ENCODE measurements around the gene STK17A.
A peak's percentile ranks its signal among the peaks of the same experiment; 100 is the strongest.

STK17A gene
- 223 to 293 (median 244) reads per million in 4 experiments for total RNA-seq

DNA sequence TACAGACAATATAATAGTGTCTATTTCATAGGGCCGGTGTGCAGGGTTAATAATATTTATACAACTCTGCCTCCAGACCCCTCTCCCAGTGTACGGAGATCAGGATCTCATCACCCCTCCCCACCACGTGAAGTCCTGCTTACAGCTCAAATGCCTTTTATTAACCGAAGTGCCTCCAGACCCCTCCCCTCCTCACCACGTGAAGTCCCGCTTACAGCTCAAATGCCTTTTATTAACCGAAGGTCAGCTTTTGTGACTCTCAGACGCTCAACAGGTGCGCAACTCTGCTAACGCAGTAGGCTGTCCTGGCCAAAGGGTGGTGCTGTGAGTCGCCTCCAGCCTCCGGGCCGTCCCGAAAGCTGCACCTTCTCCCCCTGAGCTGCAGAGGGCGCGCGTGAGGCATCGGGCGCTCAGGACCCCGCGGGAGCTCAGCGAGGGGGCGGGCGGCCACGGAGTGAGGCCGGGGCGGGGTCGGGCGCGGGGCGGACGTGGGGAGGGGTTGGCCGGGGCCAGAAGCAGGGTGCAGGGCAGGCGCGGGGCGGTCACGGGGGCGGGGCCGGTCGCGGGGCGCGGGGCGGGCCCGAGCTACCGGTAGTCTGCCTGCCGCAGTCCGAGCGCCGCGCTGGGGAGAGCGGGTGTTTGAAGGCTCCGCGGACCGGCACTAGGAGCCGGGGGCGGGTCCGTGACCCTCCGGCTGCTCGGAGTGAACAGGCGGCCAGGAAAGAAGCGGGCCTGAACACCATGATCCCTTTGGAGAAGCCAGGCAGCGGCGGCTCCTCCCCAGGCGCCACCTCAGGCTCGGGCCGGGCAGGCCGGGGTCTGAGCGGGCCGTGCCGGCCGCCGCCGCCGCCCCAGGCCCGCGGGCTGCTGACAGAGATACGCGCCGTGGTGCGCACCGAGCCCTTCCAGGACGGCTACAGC lies at the start of gene STK17A:
Gene STK17A, plus strand, starts transcription at position 606 of the 921 bp plus-strand sequence. Its CDS starts 136 bp downstream, at position 742.
- peak; percentile 90 for DNase-seq

DNA sequence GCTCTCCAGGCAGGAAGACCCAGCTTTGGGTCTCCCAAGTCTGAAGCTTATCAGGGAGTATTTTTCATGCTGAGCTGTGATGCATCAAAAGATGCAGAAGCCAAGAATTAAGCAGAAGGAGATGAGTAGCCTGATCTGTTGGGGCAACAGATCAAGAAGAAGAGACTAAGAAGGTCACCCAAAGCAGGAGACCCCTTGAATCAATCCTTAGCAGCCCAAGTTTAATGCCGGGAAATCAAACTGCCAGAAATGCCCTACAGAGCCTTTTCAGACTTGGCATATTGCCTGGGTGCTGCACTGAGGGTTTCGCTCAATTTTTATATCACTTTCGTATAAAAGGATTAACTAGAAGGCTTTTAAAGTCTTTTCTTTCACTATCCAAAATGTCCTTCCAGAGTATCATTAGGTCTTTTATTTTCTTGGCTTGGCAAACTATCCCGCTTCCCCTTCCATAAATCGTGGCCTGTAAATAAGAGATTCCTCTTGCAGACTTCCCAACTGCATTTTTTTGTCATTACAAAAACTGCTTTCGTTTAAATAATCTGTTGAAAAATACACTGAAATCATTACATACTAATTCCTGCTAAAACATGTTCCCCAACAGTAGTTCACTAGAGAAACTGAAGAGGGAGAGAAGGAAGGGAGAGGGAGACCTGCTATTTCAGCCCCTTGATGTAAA lies 49.0 kb upstream of the STK17A start:
- no peak for DNase-seq

DNA sequence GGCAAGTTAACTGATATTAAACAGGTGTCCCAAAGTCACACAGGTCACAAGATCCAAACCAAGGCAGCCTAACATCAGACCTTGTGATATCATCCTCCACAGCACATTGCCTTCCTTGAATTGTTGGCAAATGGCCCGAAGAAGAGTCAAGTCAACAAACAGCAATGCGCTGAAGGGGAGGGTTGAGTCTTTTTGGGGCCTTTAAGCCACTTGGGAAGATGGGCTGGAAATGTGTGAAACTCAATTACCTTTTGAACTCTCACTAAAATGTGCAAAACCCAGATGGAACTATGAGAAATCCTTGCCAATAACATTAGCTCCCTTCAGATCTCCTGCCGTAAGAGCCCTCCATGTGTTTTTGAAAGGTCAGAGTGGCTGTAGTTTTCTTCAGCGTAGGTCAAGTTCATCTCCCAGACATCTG lies 47.9 kb upstream of the STK17A start:
- no peak for DNase-seq

DNA sequence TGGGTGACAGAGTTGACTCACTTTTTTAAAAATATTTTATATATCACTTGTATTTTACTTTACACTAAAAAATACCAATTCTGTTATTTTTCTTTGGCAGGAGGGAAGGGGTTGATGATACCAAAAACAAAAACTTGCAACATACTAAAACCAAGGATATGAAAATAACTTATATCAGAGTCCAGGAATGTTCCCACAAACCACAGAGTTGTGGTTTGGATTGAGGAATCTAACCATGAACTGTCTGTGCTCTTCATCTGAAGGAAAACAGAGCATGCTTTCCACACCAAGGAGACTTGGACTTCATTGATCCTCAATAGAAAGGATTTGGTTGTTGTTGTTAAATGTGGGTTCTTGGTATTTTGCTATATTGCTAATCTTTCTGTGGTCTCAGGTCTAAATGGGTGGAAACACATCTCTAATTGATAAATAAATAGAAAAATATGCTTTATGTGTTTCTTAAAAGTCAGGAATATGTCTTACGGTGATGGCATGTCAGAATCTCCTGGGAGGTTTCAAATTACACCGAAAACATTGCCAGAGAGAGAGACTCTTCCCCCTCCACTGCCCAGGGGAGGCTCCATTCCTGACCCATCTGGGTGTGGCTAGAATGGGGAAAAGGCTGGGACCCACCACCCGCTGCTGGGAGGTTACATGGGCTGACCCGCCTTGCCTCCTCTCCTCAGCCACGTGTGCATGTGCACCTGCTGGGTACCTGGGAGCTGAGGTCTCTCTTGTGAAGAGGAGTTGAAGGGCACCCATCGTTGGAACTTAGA lies 46.9 kb upstream of the STK17A start:
- DNase-seq: no peak

DNA sequence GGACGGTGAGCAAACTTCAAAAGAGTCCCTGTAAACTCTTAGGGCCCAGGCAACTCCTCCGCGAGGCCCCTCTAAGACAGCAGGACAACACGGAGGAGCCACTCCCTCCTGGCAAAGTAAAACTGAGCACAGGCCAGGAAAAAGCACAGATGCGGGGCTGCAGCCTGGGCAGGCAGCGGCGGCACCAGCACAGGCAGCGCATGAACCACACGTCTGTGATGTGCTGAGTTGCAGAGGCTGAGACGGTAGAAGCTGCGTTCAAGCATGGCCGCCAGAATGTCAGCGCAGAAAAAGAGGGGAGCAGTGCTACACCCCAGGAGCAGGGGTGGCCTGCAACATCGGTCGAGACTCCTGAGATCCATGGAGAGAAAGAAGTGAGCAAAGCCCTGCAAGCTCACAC lies 46.1 kb upstream of the STK17A start:
- DNase-seq: no peak

DNA sequence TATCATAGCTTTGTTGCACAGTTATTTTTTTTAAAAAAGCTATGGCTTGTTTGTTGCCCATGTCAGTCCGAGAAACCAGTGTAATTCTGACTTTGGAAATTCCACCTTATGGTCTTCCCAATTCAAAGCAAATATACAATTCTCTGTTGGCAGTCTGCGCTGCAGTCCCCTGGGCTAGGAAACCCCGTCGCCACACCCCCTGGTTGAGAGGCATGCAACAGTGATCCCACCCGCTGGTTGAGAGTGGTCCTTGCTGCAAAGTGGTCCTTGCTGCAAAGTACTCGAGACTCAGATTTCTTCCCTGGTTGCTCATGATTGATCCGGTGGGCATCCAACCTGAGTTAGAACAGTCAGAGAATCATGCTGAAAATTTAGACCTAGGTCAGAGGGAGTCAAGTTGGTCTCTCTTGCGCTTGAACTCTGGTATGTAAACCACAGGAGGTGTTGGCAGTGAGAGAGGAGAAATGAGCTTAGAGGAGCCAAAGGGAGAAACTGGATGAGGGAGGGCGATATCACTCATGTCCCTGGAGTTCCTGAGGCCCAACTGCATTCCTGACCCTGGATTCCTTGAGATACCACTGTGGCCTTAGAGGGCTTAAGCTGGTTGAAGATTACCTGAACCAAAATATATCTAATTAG lies 45.0 kb upstream of the STK17A start:
- no peak for DNase-seq

DNA sequence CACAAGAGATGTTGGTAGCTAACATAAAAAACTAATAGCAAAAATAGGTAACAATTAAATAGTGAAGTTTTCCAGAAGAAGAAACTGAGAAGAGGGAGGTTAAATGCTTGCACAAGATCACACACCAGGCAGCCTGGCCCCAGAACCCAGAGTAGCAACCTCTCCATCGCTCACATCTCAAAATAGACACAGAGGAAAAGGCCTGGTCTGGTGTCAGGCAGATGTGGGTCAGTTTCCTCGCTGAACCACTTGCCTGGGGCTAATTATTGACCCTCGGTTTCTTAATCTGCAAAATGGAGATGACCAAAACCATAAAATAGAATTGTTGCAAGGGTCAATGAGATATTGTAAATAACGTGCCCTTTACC lies 44.5 kb upstream of the STK17A start:
- DNase-seq: no peak

DNA sequence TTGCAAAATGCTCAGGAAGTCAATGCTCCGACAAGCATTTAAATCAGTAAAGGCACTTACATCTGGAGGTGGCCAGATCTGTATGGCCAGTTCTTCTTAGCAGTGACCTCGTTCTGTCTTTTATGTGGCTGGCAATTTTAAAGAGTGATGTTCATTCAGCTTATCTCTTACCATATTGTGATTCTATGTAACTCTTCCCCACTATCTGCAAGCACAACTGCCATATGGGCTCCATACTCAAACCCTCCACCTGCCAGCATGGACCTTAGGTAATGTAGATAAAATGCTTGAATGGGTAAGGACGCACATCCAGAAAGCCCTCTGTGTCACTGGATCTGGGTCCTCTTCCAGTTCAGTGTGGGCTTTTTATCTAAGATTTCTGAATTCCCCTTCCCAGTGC lies 42.4 kb upstream of the STK17A start:
- no peak for DNase-seq

DNA sequence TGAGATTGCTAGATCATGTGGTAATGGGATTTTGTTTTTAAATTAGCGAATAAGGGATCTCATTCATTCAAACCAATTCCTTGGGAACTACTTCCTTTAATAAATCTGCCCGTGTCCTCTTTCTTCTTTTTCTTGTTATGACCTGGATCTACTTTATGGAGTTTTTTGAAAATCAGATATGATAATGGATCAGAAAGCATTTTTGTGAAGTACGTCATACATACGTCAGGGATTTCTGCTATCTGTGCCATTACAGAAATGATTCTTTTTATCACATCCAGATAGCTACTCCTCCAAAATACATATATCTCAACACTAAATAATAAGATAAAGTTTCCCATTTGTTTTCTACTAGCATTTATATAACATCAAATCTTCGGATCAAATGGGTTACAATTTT lies 40.2 kb upstream of the STK17A start:
- DNase-seq: no peak

DNA sequence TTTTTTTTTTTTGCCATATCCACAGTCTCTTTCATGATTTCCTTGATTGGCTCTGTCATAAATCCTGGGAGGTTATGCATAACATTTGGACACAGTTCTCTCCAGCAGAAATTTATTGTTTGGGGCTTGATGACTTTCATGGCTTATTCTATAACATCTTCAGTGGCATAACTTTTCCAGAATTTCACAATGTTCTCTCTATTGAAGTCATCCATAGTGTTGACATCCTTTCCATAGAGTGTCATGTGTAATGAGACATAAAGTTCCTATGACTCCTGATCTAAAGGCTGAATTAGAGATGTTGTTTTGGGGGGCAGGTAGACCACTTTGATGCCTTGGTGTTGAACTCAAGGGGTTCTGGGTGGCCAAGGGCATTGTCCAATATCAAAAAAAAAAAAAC lies 36.7 kb upstream of the STK17A start:
- DNase-seq: no peak

DNA sequence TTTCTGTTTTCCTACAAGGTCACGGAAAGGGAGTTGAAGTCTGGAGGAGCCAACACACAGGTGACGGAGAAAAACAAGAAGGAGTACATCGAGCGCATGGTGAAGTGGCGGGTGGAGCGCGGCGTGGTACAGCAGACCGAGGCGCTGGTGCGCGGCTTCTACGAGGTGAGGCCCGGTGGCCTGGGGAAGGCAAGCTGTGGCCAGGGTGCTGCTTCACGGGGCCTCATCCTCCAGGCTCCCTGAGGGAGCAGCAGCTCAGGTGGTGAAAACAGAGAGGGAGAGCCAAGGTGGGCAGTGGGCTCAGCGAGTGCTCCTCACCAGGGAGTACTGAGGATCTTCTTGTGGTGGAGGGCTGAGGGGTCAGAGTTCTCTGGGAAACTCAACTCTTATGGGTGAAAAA lies 32.5 kb upstream of the STK17A start:
- DNase-seq: no peak

DNA sequence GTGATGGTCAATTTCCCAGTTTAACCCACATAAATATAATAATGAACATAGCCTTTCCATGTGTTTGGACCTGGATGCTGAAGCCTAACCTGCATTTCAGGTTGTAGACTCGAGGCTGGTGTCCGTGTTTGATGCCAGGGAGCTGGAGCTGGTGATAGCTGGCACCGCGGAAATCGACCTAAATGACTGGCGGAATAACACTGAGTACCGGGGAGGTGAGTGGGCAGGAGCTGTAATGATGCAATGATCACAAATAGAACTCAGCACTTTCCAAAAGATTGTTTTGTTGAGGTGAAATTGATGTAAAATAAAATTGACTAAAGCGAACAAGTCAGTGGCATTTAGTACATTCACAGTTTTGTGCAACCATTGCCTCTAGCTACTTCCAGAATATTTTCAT lies 30.8 kb upstream of the STK17A start:
- no peak for DNase-seq

DNA sequence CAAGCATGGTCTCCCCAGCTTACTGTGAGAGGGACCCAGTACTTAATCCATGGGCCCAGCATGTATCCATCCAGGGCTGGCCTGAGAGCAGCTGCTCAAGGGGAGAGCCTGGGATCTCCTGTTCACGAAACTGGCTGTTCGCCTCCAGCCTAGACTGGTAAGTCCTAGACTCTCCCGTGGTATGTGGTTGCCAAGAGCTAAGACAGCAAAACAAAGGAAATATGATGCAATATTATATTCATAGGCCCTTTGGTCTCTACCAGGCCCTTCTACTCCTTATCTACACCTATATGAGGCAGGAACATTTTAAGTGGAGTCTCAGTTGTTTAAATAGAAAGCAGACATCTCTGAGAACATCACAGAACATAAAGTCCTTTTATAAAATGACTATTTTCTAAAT lies 28.9 kb upstream of the STK17A start:
- no peak for DNase-seq

DNA sequence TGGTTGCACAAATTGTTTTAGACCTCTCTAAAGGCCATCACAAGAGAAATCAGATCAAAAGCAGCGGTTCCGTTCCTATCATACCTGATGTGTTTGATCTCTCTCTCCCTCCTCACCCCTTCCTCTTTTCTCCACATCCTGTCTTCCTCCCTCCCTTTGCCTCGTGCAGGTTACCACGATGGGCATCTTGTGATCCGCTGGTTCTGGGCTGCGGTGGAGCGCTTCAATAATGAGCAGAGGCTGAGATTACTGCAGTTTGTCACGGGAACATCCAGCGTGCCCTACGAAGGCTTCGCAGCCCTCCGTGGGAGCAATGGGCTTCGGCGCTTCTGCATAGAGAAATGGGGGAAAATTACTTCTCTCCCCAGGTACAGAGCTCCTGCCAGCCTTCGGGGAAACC lies 28.5 kb upstream of the STK17A start:
- no peak for DNase-seq

DNA sequence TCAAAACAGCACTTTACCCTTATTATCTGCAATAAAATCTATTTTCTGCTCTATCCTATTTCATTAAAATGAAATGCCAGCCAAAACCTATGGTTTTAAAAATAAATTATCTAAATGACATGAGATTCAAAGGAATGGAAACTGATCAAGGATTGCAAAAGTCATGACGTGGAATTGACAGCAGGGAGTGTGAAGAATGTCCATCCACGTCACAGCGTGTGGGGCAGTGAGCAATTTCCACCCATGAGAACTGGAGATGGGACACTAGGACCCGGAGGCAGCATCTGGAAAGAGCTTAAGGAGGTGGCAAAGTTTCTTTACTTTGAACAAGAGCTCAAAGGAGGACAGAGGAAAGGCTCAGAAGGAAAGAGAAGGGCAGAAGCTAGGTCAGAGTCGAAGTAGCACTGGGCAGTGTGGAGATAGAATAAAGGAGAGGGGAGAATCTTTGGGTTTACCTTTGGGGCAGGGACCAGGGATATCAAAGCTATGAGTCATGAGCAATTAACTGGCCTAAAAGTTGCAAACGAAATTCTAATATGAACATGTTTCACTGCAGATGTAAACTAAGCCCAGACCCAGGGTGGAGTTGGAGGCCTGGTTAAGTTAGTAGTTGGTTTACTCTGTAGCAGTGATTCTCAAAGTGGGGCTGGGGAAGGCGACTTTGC lies 24.9 kb upstream of the STK17A start:
- DNase-seq: no peak

DNA sequence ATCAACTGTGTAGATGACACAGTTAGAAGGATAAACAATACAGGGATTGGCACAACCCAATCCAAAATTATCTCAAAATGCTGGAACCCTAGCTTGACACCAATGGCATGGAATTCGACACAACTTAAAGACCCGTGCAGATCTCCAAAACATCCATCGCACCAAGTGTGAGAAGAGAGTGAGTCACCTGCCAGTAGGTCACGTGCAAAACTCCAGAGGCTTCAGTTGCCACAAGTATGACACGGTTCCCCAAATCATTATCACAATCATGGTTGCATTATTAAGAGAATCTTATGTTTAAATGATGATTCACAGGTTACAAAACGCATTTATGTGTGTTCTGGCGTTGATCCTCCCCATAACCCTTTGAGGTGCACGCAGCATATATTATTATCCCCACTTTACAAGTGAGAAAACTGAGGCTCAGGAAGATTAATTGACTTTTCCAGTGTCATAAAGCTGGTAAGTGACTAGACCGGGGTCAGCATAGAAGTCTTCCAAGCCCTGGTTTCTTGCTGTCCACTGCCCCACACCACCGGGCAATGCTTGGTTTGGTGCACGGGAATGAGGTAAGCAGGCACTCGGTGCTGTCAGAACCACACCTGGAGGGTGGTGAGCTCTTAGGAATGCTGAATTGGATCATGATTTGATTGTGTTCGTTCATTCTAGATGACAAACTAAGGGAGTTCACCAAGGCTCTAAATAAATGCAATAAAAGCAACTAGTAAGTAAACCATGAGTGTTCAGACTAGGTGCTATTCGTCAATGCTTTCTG lies 23.6 kb upstream of the STK17A start:
- no peak for DNase-seq

DNA sequence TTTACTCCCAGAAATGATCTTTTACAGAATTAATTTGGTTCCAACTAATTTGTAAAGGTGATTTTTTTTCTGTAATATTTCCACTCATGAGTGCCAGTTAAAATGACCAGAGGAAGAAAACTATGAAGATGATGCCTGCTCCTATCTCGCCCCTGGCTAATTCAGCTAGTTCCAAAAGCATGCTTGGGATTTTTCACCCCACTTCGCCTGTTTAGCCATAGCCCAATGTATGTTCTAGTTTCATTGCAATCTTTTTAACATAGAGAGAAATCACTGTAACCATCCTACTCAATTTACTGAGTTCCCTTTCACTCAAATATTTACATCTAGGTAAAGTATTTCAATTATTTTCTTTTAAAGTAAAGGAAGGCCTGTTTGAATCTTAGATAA lies 23.0 kb upstream of the STK17A start:
- no peak for DNase-seq

DNA sequence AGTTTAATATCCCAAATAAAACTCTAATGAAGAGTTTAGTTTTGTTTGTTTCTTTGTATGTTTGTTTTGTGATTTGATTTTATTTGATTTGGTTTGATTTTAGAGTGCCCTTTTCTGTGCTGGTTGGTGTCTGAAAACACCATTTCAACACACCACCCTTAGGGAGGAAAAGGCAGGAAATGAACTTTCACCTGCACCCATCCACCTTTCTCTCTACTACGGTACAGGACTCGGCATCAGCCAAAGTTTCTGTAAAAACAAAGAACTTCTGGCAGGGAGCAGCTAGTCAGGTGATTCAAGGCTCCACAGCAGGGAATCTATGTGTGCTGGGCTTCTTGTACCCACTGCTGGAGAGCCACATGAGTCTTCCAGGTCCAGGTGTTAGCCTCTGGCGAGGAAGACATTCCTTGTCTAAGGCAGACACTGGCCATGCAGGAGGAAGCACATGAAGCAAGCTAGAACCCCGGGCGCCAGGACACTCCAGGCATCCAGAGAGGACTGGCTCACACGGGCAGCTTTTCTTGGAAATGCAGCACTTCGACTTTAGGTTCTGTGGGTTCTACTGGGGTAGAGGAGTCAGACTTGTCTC lies 22.1 kb upstream of the STK17A start:
- no peak for DNase-seq

DNA sequence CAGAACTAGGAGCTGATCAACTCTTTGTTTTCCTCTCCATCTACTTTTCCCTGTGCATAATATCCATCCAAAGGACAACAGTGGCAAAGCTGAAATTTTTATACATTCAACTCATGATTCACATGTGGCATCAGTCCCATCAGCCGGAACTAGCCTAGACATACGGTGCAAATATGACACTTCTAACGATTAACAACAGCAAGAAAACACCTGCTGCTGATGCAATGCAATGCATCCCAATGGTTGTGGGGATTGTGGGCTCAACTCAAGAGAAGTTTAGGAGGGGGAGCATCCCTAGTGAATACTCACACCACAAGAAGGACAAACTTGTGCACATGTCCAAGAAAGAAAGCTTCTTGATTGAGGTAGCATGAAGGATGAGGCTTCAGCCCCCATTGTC lies 20.5 kb upstream of the STK17A start:
- DNase-seq: no peak

DNA sequence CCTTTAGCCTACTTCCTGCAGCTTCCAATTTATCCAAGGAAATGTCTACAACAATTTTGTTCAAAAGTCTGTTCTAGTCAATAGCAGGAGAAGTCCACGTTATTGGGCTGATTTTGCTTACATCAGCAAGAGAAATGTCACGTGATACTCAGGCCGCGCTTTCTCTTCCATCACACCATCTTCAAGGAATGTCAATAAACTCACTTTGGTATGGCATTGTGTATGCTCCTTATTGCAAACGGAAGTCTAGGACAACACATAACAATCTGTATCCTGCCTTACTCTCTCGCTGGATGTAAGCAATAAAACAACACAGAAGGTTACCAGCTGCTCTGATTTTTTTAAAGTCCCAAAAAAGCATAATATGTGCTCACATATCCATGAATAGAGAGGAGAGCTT lies 17.1 kb upstream of the STK17A start:
- no peak for DNase-seq

DNA sequence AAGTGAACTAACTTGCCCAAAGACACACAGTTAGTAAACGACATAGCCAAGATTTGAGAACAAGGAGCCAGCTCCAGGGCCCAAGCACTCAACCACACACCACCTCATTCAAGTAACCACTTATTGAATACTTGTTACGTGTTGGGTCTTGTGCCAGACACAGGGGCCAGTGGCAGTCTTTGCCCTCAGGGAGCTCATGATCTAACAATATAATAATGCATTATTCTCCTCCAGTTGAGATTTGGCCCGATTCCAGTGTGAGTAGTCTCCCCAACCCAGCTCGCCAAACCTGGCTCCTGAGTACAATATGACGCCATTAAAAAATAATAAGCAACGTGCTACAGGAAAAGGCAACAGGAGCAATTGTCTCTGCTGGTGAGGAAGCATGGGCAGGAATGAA lies 14.4 kb upstream of the STK17A start:
- no peak for DNase-seq
